H1 (cell line): Measurements from ENCODE around the gene CRISPLD2. TPM values are rescaled to one million over a fixed set of nuclear protein-coding genes. Genes with fewer than 3 reads are reported as not detected.

ENCODE experiments used
- polyA plus RNA-seq, 7 experiments: library from polyadenylated mRNA; depleted of rRNA in 3 of 7; stranded (reverse) in 5 of 7; unstranded in 2 of 7; fragments of >200 nt in 5 of 7; fragments of 200-250 nt in 2 of 7; gene quantifications; 1 replicate in 5 of 7; 2 replicates in 1 of 7; 4 replicates in 1 of 7; pipeline versions ENCODE4 v1.2.1 to v1.2.3, GENCODE V29; 2011 to 2013; ENCODE audit warnings: missing spikeins in 2 of 7, mixed read lengths in 2 of 7
- total RNA-seq: library from RNA; stranded (reverse); fragmentation: NEBNext Ultra II Directional; extraction: Animal tissue kit (Norgen Biotek cat#: 25700); gene quantifications from 2 replicates; pipeline ENCODE4 v1.2.1, GENCODE V29; 2021
- TF ChIP-seq, protein P1 (sequence below): fragments of 300-600 bp; sonication (generic); IDR thresholded peaks from 2 replicates; pipeline ENCODE4 v1.7.1; 2012; ENCODE audit warnings: low read length, moderate library complexity, mild to moderate bottlenecking, inconsistent platforms; ENCODE audit not compliant: insufficient replicate concordance

Gene CRISPLD2
- total and polyA plus RNA-seq, 2 of the 8 experiments (the other 6 are each of a cell fraction or from before 2014, with no cell fraction given), result 2.7 to 5.1 TPM

DNA sequence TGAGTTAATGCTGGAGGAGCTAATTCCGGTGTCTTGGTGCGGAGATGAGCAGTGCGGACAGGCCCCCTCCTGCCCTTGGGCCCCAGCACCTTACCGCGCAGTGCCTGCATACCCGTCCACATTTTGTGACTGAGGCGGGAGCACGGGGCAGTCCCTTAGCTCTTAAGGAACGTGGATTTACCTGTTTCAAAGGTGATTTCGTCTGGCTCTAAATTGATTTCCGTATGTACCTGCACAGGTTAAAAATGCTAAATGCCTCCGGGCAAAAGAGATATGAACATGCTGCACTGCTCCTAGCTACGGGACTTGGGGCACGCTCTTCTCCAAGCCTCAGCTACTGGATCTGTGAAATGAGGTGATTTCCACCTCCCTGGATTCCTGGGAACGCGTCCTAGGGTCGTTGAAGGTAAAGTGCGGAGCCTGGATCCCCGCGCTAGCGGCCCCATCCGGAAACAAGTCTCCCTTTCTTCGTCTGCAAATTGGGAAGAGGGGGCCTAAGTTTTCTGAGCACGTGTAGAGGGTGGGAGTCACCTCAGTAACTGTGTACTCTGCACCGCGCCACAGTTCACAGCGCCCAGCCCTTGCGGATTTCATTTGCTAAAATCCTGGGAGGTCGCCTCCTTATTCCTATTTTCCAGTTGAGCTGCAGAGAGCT lies 669 bp upstream of the CRISPLD2 start (continued):
- TF ChIP-seq, protein P1, sequence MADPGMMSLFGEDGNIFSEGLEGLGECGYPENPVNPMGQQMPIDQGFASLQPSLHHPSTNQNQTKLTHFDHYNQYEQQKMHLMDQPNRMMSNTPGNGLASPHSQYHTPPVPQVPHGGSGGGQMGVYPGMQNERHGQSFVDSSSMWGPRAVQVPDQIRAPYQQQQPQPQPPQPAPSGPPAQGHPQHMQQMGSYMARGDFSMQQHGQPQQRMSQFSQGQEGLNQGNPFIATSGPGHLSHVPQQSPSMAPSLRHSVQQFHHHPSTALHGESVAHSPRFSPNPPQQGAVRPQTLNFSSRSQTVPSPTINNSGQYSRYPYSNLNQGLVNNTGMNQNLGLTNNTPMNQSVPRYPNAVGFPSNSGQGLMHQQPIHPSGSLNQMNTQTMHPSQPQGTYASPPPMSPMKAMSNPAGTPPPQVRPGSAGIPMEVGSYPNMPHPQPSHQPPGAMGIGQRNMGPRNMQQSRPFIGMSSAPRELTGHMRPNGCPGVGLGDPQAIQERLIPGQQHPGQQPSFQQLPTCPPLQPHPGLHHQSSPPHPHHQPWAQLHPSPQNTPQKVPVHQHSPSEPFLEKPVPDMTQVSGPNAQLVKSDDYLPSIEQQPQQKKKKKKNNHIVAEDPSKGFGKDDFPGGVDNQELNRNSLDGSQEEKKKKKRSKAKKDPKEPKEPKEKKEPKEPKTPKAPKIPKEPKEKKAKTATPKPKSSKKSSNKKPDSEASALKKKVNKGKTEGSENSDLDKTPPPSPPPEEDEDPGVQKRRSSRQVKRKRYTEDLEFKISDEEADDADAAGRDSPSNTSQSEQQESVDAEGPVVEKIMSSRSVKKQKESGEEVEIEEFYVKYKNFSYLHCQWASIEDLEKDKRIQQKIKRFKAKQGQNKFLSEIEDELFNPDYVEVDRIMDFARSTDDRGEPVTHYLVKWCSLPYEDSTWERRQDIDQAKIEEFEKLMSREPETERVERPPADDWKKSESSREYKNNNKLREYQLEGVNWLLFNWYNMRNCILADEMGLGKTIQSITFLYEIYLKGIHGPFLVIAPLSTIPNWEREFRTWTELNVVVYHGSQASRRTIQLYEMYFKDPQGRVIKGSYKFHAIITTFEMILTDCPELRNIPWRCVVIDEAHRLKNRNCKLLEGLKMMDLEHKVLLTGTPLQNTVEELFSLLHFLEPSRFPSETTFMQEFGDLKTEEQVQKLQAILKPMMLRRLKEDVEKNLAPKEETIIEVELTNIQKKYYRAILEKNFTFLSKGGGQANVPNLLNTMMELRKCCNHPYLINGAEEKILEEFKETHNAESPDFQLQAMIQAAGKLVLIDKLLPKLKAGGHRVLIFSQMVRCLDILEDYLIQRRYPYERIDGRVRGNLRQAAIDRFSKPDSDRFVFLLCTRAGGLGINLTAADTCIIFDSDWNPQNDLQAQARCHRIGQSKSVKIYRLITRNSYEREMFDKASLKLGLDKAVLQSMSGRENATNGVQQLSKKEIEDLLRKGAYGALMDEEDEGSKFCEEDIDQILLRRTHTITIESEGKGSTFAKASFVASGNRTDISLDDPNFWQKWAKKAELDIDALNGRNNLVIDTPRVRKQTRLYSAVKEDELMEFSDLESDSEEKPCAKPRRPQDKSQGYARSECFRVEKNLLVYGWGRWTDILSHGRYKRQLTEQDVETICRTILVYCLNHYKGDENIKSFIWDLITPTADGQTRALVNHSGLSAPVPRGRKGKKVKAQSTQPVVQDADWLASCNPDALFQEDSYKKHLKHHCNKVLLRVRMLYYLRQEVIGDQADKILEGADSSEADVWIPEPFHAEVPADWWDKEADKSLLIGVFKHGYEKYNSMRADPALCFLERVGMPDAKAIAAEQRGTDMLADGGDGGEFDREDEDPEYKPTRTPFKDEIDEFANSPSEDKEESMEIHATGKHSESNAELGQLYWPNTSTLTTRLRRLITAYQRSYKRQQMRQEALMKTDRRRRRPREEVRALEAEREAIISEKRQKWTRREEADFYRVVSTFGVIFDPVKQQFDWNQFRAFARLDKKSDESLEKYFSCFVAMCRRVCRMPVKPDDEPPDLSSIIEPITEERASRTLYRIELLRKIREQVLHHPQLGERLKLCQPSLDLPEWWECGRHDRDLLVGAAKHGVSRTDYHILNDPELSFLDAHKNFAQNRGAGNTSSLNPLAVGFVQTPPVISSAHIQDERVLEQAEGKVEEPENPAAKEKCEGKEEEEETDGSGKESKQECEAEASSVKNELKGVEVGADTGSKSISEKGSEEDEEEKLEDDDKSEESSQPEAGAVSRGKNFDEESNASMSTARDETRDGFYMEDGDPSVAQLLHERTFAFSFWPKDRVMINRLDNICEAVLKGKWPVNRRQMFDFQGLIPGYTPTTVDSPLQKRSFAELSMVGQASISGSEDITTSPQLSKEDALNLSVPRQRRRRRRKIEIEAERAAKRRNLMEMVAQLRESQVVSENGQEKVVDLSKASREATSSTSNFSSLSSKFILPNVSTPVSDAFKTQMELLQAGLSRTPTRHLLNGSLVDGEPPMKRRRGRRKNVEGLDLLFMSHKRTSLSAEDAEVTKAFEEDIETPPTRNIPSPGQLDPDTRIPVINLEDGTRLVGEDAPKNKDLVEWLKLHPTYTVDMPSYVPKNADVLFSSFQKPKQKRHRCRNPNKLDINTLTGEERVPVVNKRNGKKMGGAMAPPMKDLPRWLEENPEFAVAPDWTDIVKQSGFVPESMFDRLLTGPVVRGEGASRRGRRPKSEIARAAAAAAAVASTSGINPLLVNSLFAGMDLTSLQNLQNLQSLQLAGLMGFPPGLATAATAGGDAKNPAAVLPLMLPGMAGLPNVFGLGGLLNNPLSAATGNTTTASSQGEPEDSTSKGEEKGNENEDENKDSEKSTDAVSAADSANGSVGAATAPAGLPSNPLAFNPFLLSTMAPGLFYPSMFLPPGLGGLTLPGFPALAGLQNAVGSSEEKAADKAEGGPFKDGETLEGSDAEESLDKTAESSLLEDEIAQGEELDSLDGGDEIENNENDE, result no peak
